HL-60 (cell line): Measurements from ENCODE around the gene ECD.
"Not testable (repeated sequence)": the region's sequence is repeated elsewhere in the genome, so short reads cannot be mapped to it uniquely, and the experiment has no call there.

Experiments used
- DNase-seq, 2 experiments: peaks; one replicate each; pipeline ENCODE4 v3.0.0-alpha.2; 2010 to 2020; ENCODE audit warnings: low read depth in 1 of 2, low spot score in 1 of 2
- H3K27ac ChIP-seq: fragments of 250-450 bp; sonication (Bioruptor Pico); replicated peaks from 2 replicates; pipeline ENCODE4 v1.5.1; 2020; ENCODE audit warnings: mild to moderate bottlenecking, moderate library complexity
- H3K27me3 ChIP-seq: fragments of 250-450 bp; sonication (Bioruptor Pico); 2 replicates; pipeline ENCODE4 v1.5.1; 2021; ENCODE audit warnings: mild to moderate bottlenecking, moderate library complexity; ENCODE audit not compliant: insufficient read depth, poor library complexity, severe bottlenecking
- H3K4me3 ChIP-seq: replicated peaks from 2 replicates; pipeline ENCODE4 v1.5.1; 2011; ENCODE audit warnings: mild to moderate bottlenecking, control low read depth, low read length; ENCODE audit not compliant: insufficient read depth
- GABPA ChIP-seq: IDR thresholded peaks from 2 replicates; pipeline ENCODE4 v1.6.1; 2012; ENCODE audit warnings: low read depth
- POLR2AphosphoS5 ChIP-seq: IDR thresholded peaks from 2 replicates; pipeline ENCODE4 v1.6.1; 2012; ENCODE audit warnings: low read depth
- SPI1 ChIP-seq: IDR thresholded peaks from 2 replicates; pipeline ENCODE4 v1.6.1; 2012; ENCODE audit warnings: low read depth, mild to moderate bottlenecking, borderline replicate concordance
- TF ChIP-seq, protein P1 (sequence below): IDR thresholded peaks from one replicate; pipeline ENCODE4 v1.5.1; 2011; ENCODE audit warnings: low read length, control low read depth, inconsistent platforms; ENCODE audit not compliant: insufficient read depth
- TF ChIP-seq, protein P2 (sequence below): IDR thresholded peaks from 2 replicates; pipeline ENCODE4 v1.6.1; 2012; ENCODE audit warnings: low read depth; ENCODE audit not compliant: insufficient replicate concordance

The ECD gene

DNA sequence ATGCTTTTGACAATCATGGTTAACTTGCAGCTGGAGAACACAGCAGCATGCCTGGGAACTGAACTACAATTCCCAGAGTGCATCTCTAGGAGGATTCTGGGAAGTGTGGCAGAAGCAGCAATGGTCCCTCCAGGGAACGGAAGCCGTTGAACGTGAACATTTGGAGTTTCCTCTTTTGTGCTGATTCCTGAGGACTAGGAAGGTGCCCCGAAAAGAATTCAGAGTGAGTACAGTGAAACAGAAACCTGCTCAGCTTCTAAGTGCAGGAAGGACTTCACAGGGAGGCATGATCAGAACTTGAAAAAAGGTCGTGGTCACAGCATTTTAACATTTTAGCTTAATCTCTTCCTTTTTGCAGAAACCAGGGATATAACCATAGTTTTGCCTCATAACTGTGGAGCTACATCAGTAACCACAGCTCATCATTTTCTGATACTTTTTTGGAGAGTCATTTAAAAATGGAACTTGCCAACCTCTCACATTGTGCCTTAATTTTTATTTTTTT, 57.4 kb downstream of the ECD start, which contains the start of gene NUDT13:
Gene NUDT13 (plus strand): TSS at position 111 of the 505 bp plus-strand sequence. CDS start 3,911 bp downstream, outside the sequence.
- H3K4me3 ChIP-seq, result peak within 1 kb of the TSS; percentile 48
- H3K27ac ChIP-seq, result peak within 1 kb of the TSS; percentile 68
- TF ChIP-seq, protein P1, sequence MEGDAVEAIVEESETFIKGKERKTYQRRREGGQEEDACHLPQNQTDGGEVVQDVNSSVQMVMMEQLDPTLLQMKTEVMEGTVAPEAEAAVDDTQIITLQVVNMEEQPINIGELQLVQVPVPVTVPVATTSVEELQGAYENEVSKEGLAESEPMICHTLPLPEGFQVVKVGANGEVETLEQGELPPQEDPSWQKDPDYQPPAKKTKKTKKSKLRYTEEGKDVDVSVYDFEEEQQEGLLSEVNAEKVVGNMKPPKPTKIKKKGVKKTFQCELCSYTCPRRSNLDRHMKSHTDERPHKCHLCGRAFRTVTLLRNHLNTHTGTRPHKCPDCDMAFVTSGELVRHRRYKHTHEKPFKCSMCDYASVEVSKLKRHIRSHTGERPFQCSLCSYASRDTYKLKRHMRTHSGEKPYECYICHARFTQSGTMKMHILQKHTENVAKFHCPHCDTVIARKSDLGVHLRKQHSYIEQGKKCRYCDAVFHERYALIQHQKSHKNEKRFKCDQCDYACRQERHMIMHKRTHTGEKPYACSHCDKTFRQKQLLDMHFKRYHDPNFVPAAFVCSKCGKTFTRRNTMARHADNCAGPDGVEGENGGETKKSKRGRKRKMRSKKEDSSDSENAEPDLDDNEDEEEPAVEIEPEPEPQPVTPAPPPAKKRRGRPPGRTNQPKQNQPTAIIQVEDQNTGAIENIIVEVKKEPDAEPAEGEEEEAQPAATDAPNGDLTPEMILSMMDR, result no peak
- TF ChIP-seq POLR2AphosphoS5 (peak; percentile 99), GABPA (peak; percentile 84), SPI1 (peak; percentile 70; the same call in 1 of the 2 replicates)
- TF ChIP-seq, protein P2, sequence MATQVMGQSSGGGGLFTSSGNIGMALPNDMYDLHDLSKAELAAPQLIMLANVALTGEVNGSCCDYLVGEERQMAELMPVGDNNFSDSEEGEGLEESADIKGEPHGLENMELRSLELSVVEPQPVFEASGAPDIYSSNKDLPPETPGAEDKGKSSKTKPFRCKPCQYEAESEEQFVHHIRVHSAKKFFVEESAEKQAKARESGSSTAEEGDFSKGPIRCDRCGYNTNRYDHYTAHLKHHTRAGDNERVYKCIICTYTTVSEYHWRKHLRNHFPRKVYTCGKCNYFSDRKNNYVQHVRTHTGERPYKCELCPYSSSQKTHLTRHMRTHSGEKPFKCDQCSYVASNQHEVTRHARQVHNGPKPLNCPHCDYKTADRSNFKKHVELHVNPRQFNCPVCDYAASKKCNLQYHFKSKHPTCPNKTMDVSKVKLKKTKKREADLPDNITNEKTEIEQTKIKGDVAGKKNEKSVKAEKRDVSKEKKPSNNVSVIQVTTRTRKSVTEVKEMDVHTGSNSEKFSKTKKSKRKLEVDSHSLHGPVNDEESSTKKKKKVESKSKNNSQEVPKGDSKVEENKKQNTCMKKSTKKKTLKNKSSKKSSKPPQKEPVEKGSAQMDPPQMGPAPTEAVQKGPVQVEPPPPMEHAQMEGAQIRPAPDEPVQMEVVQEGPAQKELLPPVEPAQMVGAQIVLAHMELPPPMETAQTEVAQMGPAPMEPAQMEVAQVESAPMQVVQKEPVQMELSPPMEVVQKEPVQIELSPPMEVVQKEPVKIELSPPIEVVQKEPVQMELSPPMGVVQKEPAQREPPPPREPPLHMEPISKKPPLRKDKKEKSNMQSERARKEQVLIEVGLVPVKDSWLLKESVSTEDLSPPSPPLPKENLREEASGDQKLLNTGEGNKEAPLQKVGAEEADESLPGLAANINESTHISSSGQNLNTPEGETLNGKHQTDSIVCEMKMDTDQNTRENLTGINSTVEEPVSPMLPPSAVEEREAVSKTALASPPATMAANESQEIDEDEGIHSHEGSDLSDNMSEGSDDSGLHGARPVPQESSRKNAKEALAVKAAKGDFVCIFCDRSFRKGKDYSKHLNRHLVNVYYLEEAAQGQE, result no peak
- H3K27me3 ChIP-seq, result no peaks in the 10 kb centered on the region
- DNase-seq, result peak; percentile 44 to 91

DNA sequence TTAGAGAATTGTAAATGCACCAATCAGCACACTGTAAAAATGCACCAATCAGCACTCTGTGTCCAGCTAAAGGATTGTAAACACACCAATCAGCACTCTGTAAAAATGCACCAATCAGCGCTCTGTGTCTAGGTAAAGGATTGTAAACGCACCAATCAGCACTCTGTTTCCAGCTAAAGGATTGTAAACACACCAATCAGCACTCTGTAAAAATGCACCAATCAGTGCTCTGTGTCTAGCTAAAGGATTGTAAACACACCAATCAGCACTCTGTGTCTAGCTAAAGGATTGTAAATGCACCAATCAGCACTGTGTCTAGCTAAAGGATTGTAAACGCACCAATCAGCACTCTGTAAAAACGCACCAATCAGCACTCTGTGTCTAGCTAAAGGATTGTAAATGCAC, 58.6 kb downstream of the ECD start:
- not testable (repeated sequence) for H3K27ac ChIP-seq

DNA sequence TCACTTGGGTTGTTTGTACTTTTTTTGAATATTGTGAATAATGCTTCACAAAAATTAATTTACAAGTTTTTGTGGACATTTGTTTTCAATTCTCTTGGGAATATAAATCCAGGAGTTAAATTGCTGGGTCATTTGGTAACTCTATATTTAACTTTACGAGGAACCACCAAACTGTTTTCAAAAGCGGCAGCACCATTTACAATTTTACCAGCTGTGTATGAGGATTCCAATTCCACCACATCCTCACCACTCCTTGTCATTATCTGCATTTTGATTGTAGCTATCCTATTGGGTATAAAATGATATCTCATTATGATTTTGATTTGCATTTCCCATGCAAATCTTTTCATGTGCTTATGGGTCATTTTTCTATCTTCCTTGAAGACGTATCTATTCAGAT, 61.5 kb downstream of the ECD start:
- no peak for DNase-seq
- no peaks in the 10 kb centered on the region for H3K27me3 ChIP-seq
- TF ChIP-seq SPI1, result no peak
- TF ChIP-seq, protein P1, result no peak
- TF ChIP-seq, protein P2, result no peak
- no peak for TF ChIP-seq GABPA
- no peak for TF ChIP-seq POLR2AphosphoS5
- no peak overlapping the region for H3K4me3 ChIP-seq
- H3K27ac ChIP-seq, result no peak overlapping the region

More for the DNA sequence above, 58.6 kb downstream of the ECD start:
- not testable (repeated sequence) for H3K27me3 ChIP-seq, H3K4me3 ChIP-seq, DNase-seq

DNA sequence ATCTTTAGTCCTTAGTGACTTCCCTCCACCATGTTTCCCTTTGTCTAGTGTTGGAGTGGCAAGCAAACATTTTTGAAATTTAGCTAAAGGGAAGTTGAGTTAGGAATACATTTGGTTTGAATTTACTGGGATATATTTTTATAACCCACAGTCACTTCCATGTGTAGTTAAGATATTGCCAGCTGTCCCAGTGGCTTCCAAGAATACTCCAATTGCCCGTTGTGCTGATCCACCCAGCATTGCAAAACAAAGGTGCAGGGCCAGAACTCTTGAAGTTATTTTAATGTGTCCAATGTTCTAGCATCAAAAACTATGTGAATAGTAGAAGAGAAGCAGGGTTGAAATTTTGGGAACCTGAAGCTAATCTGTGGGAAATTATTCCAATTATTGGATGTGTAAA, 68.7 kb downstream of the ECD start:
- Histone ChIP-seq H3K27ac (no peak overlapping the region), H3K27me3 (no peaks in the 10 kb centered on the region), H3K4me3 (no peak overlapping the region)
- no peak for DNase-seq
- TF ChIP-seq, protein P2, result no peak
- TF ChIP-seq GABPA, result no peak
- no peak for TF ChIP-seq SPI1
- TF ChIP-seq, protein P1, result no peak
- no peak for TF ChIP-seq POLR2AphosphoS5
